ENCODE measurements around the gene AVPR2.

DNA sequence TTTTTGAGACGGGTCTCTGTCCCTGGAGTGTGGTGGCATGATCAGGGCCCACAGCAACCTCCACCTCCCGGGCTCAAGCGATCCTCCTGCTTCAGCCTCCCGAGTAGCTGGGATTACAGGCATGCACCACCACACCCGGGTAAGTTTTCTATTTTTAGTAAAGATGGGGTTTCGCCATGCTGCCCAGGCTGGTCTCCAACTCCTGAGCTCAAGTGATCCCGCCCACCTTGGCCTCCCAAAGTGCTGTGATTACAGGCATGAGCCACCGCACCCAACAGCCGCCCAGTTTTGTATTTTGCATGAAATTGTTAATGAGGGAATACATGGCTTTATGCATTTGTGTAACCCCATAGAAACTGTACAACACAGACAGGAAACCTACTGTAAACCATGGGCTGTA, 24.4 kb downstream of the AVPR2 start:
- TF ChIP-seq, protein P1, sequence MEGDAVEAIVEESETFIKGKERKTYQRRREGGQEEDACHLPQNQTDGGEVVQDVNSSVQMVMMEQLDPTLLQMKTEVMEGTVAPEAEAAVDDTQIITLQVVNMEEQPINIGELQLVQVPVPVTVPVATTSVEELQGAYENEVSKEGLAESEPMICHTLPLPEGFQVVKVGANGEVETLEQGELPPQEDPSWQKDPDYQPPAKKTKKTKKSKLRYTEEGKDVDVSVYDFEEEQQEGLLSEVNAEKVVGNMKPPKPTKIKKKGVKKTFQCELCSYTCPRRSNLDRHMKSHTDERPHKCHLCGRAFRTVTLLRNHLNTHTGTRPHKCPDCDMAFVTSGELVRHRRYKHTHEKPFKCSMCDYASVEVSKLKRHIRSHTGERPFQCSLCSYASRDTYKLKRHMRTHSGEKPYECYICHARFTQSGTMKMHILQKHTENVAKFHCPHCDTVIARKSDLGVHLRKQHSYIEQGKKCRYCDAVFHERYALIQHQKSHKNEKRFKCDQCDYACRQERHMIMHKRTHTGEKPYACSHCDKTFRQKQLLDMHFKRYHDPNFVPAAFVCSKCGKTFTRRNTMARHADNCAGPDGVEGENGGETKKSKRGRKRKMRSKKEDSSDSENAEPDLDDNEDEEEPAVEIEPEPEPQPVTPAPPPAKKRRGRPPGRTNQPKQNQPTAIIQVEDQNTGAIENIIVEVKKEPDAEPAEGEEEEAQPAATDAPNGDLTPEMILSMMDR (IDR thresholded peaks at IDR 0.05), result no peak
- no peak for TF ChIP-seq EZH2 (IDR thresholded peaks at IDR 0.05)

Measured in neural progenitor cell (in vitro differentiated cells).